IMR-90 (cell line): ENCODE data around the gene RUNDC1. TPM values are rescaled to one million over a fixed set of nuclear protein-coding genes. Genes with fewer than 3 reads are reported as not detected.

Experiments used
- ATAC-seq: fragments of 200-7000 bp; cut with Tn5 transposase; 2 replicates; pipeline ENCODE4 v1.9.1; 2020; ENCODE audit warnings: low read depth, mild to moderate bottlenecking, moderate library complexity
- Bru-seq: library from RNA; stranded (reverse); fragments of 400-500 nt; gene quantifications from one replicate; lab custom pipeline; 2021; lab: Mats Ljungman, UMichigan
- BruChase-seq, 2 experiments: library from RNA; stranded (reverse); fragments of 400-500 nt; gene quantifications; one replicate each; lab custom pipeline; 2021; lab: Mats Ljungman, UMichigan
- BruUV-seq: library from RNA; stranded (reverse); fragments of 400-500 nt; replicated peaks from 2 replicates; lab custom pipeline; 2021; lab: Mats Ljungman, UMichigan
- CTCF ChIA-PET: fragments of 300-600 bp; formaldehyde crosslinking; extraction: SDS; loops from one replicate; lab custom pipeline; 2021; ENCODE audit warnings: antibody characterized with exemption; lab: Yijun Ruan, JAX
- POLR2A ChIA-PET: fragments of 300-600 bp; sonication (Branson Sonifier 250); formaldehyde crosslinking; loops from one replicate; lab custom pipeline; 2022; ENCODE audit warnings: antibody characterized with exemption; ENCODE audit not compliant: unreplicated experiment; lab: Charles Lee
- DNase-seq: peaks from one replicate; pipeline ENCODE4 v3.0.0; 2013
- H2AFZ ChIP-seq: replicated peaks from 2 replicates; pipeline ENCODE3; 2013; ENCODE audit warnings: low read length, mild to moderate bottlenecking; ENCODE audit not compliant: poor library complexity
- H2AK5ac ChIP-seq: 2 replicates; pipeline ENCODE4 v1.6.1; 2013; ENCODE audit warnings: low read depth, low read length, inconsistent platforms
- H2AK9ac ChIP-seq: replicated peaks from 2 replicates; pipeline ENCODE3; 2013; ENCODE audit warnings: mild to moderate bottlenecking, low read depth, low read length, moderate library complexity; ENCODE audit not compliant: poor library complexity
- H2BK120ac ChIP-seq: 2 replicates; pipeline ENCODE4 v1.6.1; 2013; ENCODE audit warnings: low read depth, low read length, inconsistent platforms
- H2BK15ac ChIP-seq: 3 replicates; pipeline ENCODE4 v1.6.1; 2013; ENCODE audit warnings: low read depth, low read length, inconsistent platforms
- H2BK20ac ChIP-seq: 2 replicates; pipeline ENCODE4 v1.6.1; 2013; ENCODE audit warnings: low read depth, mild to moderate bottlenecking, inconsistent platforms, low read length, moderate library complexity
- H2BK5ac ChIP-seq: 2 replicates; pipeline ENCODE4 v1.6.1; 2013; ENCODE audit warnings: mild to moderate bottlenecking, low read depth, low read length, inconsistent platforms; ENCODE audit not compliant: poor library complexity, severe bottlenecking
- H3K14ac ChIP-seq: replicated peaks from 2 replicates; pipeline ENCODE4 v1.6.1; 2013; ENCODE audit warnings: low read depth, low read length, inconsistent platforms
- H3K18ac ChIP-seq: 2 replicates; pipeline ENCODE4 v1.6.1; 2013; ENCODE audit warnings: low read depth, low read length, control low read depth
- H3K23ac ChIP-seq: 2 replicates; pipeline ENCODE4 v1.6.1; 2013; ENCODE audit warnings: low read depth, low read length, inconsistent platforms
- H3K27ac ChIP-seq: 2 replicates; pipeline ENCODE4 v1.5.1; 2013; ENCODE audit warnings: mild to moderate bottlenecking, control low read depth, low read length; ENCODE audit not compliant: insufficient read depth
- H3K27me3 ChIP-seq: 2 replicates; pipeline ENCODE4 v1.6.1; 2013; ENCODE audit warnings: low read length; ENCODE audit not compliant: control insufficient read depth, insufficient read depth
- H3K36me3 ChIP-seq: 2 replicates; pipeline ENCODE4 v1.6.1; 2013; ENCODE audit warnings: low read length, mixed read lengths; ENCODE audit not compliant: control insufficient read depth, insufficient read depth
- H3K4ac ChIP-seq: 2 replicates; pipeline ENCODE4 v1.6.1; 2013; ENCODE audit warnings: low read depth, low read length, inconsistent platforms
- H3K4me1 ChIP-seq: 2 replicates; pipeline ENCODE4 v1.6.1; 2013; ENCODE audit warnings: low read length, mixed read lengths; ENCODE audit not compliant: control insufficient read depth, insufficient read depth
- H3K4me2 ChIP-seq: 2 replicates; pipeline ENCODE4 v1.6.1; 2013; ENCODE audit warnings: low read depth, mild to moderate bottlenecking, control low read depth, low read length, moderate library complexity
- H3K4me3 ChIP-seq: 2 replicates; pipeline ENCODE4 v1.5.1; 2013; ENCODE audit warnings: low read depth, mild to moderate bottlenecking, control low read depth, low read length, moderate library complexity; ENCODE audit not compliant: insufficient read depth
- H3K56ac ChIP-seq: 2 replicates; pipeline ENCODE4 v1.6.1; 2013; ENCODE audit warnings: low read length, inconsistent platforms; ENCODE audit not compliant: insufficient read depth; ENCODE audit errors: extremely low read depth
- H3K79me1 ChIP-seq, 2 experiments: 2 replicates each; pipeline ENCODE4 v1.6.1; 2013; ENCODE audit warnings: low read length in 2 of 2, inconsistent platforms in 1 of 2, low read depth in 1 of 2
- H3K9ac ChIP-seq: 2 replicates; pipeline ENCODE4 v1.6.1; 2013; ENCODE audit warnings: low read depth, low read length, control low read depth
- H3K9me1 ChIP-seq: 2 replicates; pipeline ENCODE4 v1.6.1; 2013; ENCODE audit warnings: low read length, inconsistent platforms; ENCODE audit not compliant: insufficient read depth
- H3K9me3 ChIP-seq: 2 replicates; pipeline ENCODE4 v1.6.1; 2013; ENCODE audit warnings: low read length; ENCODE audit not compliant: control insufficient read depth, insufficient read depth
- H4K20me1 ChIP-seq: 2 replicates; pipeline ENCODE4 v1.6.1; 2013; ENCODE audit warnings: low read length, inconsistent platforms; ENCODE audit not compliant: insufficient read depth
- H4K5ac ChIP-seq: 2 replicates; pipeline ENCODE4 v1.6.1; 2013; ENCODE audit warnings: mild to moderate bottlenecking, low read depth, low read length, control low read depth
- H4K8ac ChIP-seq, 2 experiments: 2 replicates each; pipeline ENCODE4 v1.6.1; 2013; ENCODE audit warnings: low read depth in 2 of 2, low read length in 2 of 2, control low read depth in 1 of 2, inconsistent platforms in 1 of 2
- H4K91ac ChIP-seq: 2 replicates; pipeline ENCODE4 v1.6.1; 2013; ENCODE audit warnings: low read depth, low read length, inconsistent platforms; ENCODE audit not compliant: insufficient read depth
- FOS ChIP-seq: fragments of 150-350 bp; IDR thresholded peaks from 2 replicates; pipeline ENCODE4 v1.6.1; 2016; ENCODE audit warnings: low read depth, low read length
- MAZ ChIP-seq: IDR thresholded peaks from 2 replicates; pipeline ENCODE4 v1.6.1; 2012; ENCODE audit warnings: low read depth, mild to moderate bottlenecking, low read length, improper control_type of control experiment, moderate library complexity, borderline replicate concordance
- MXI1 ChIP-seq: IDR thresholded peaks from 2 replicates; pipeline ENCODE4 v1.6.1; 2012; ENCODE audit warnings: low read depth, mild to moderate bottlenecking, low read length, moderate library complexity, borderline replicate concordance
- POLR2A ChIP-seq: IDR thresholded peaks from 2 replicates; pipeline ENCODE4 v1.6.1; 2012; ENCODE audit warnings: mild to moderate bottlenecking, low read depth, low read length
- RFX5 ChIP-seq: IDR thresholded peaks from 2 replicates; pipeline ENCODE4 v1.8.0; 2012; ENCODE audit warnings: low read depth, mild to moderate bottlenecking, low read length, moderate library complexity
- WGBS, 2 experiments: methylation state at CpG; one replicate each; pipeline versions ENCODE4 v1.1.5 to v1.1.7; 2013; ENCODE audit warnings: missing lambda C conversion rate in 2 of 2; ENCODE audit not compliant: insufficient read length in 1 of 2; ENCODE audit errors: extremely low coverage in 2 of 2; 5-methylcytosine and 5-hydroxymethylcytosine counted together
- dilution Hi-C: fragments of 300-500 bp; cut with HindIII; formaldehyde crosslinking; loops from one replicate; pipeline ENCODE4 v1.14.3; 2018; ENCODE audit warnings: low sequenced_read_pairs; ENCODE audit not compliant: unreplicated experiment
- in situ Hi-C: fragments of 300-500 bp; cut with MboI; formaldehyde crosslinking; loops from 3 replicates; pipeline ENCODE4 v1.14.3; 2019; ENCODE audit warnings: low sequenced_read_pairs, inconsistent platforms, mixed read lengths
- intact Hi-C: fragments of 100-400 bp; cut with micrococcal nuclease; formaldehyde crosslinking; loops from 2 replicates; pipeline ENCODE4 v1.10.0; 2022
- long read RNA-seq: library from polyadenylated mRNA; unstranded; transcript quantifications from one replicate; pipeline ENCODE4 v2.0.0, GENCODE V29; 2021; ENCODE audit not compliant: unreplicated experiment
- polyA plus RNA-seq, 3 experiments: library from polyadenylated mRNA; depleted of rRNA; stranded (reverse); fragments of >200 nt; gene quantifications; 2 replicates each; pipeline ENCODE4 v1.2.3, GENCODE V29; 2012; ENCODE audit warnings: low replicate concordance in 1 of 3
- total RNA-seq: library from RNA; depleted of rRNA; stranded (reverse); fragments of >200 nt; gene quantifications from 2 replicates; pipeline ENCODE4 v1.2.3, GENCODE V29; 2012; rRNA removed
- TF ChIP-seq, protein P1 (sequence below): conservative IDR thresholded peaks from 2 replicates; pipeline ENCODE4 v1.5.1; 2012; ENCODE audit warnings: mild to moderate bottlenecking, low read depth, low read length, improper control_type of control experiment

The RUNDC1 gene
- total RNA-seq (7.0 and 8.1 TPM in 2 replicates), polyA plus RNA-seq (2012; rRNA removed) (7.4 and 7.9 TPM in 2 replicates), Bru-seq, nascent RNA (percentile 70 among the genes with signal in this experiment), BruChase-seq, experiment 1, labeled RNA remaining after a 6-hour chase (percentile 83 among the genes with signal in this experiment), BruChase-seq, experiment 2, labeled RNA remaining after a 2-hour chase (percentile 76 among the genes with signal in this experiment)
- polyA plus RNA-seq (2012; cell fraction: cytosol; rRNA removed): 6.5 and 6.6 TPM in 2 replicates
- 6.6 and 7.1 TPM in 2 replicates for polyA plus RNA-seq (2012; cell fraction: nucleus; rRNA removed; ENCODE audit: low replicate concordance)
- long read RNA-seq, transcript RUNDC1-201 (5 exons, 3,828 nt): major isoform, 10 of 25 reads
- long read RNA-seq, partial matches to known transcripts: 5 of 25 reads
- long read RNA-seq, other reads (novel, unspliced or antisense): 6 of 25 reads

DNA sequence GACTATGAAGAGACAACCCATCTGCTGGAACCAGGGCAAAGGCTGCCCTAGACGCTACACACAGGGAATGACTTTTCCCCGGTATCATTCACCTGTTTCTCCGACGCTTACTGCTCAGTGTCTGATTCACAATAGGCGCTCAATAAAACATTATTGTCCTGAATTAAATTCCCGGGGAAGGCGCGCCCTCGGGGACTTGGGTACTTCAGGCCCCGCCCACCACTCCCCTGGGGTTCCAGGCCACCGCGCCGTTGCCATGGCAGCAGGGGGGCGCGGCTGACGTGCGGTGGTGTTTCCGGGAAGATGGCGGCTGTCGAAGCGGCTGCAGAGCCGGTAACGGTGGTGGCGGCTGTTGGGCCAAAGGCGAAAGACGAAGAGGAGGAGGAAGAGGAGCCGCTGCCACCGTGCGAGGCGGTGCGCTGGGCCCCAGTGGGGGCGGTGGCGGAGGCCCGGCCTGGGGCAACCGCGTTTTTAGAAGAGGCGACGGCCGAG lies at the start of gene RUNDC1:
TSS of gene RUNDC1 (plus strand) at position 292 of the 492 bp plus-strand sequence. CDS start at position 304, 12 bp downstream.
- Histone ChIP-seq H2AK5ac (peak within 1 kb of the TSS; percentile 88), H3K4ac (peak within 1 kb of the TSS; percentile 88), H3K27me3 (no peaks in the 10 kb centered on the region), H2AK9ac (peak within 1 kb of the TSS; percentile 99), H3K14ac (peak within 1 kb of the TSS; percentile 81), H4K20me1 (peaks cover 10% of the 10 kb centered on the region; the same call in 1 of the 2 replicates), H2AFZ (peak within 1 kb of the TSS; percentile 99), H3K79me1 (peaks cover 0 to 53% of the 10 kb centered on the region in 2 experiments; a peak in 3 of 4 replicates), H3K9me3 (no peaks in the 10 kb centered on the region), H4K5ac (peak within 1 kb of the TSS; percentile 74), H3K4me1 (peaks cover 6% of the 10 kb centered on the region), H3K27ac (peak within 1 kb of the TSS; percentile 74), H2BK15ac (peak within 1 kb of the TSS; percentile 93), H3K18ac (peak within 1 kb of the TSS; percentile 73), H3K56ac (peak within 1 kb of the TSS; percentile 95), H3K4me3 (peak within 1 kb of the TSS; percentile 76), H3K9me1 (peaks cover 18% of the 10 kb centered on the region), H2BK20ac (peak within 1 kb of the TSS; percentile 50; the same call in 1 of the 2 replicates), H2BK5ac (peak within 1 kb of the TSS; percentile 60), H4K91ac (peak within 1 kb of the TSS; percentile 89), H4K8ac (peak within 1 kb of the TSS; percentile 88 to 96), H3K23ac (peak within 1 kb of the TSS; percentile 92), H3K4me2 (peak within 1 kb of the TSS; percentile 99), H2BK120ac (peak within 1 kb of the TSS; percentile 74), H3K36me3 (peaks cover 1% of the 10 kb centered on the region; the same call in 1 of the 2 replicates), H3K9ac (peak within 1 kb of the TSS; percentile 76)
- CTCF ChIA-PET: no interaction called here
- dilution Hi-C loops (no loop called here), intact Hi-C loops (no loop called here), in situ Hi-C loops (loop anchor here (25.0 kb wide), 1 partner anchor 382 kb away; no protein-coding TSS in a partner anchor)
- BruUV-seq: no TSS peak
- peak; percentile 65 for TF ChIP-seq MAZ
- no peak for TF ChIP-seq RFX5
- peak; percentile 86; the same call in 1 of the 2 replicates for TF ChIP-seq MXI1
- TF ChIP-seq FOS: no peak
- TF ChIP-seq, protein P1, sequence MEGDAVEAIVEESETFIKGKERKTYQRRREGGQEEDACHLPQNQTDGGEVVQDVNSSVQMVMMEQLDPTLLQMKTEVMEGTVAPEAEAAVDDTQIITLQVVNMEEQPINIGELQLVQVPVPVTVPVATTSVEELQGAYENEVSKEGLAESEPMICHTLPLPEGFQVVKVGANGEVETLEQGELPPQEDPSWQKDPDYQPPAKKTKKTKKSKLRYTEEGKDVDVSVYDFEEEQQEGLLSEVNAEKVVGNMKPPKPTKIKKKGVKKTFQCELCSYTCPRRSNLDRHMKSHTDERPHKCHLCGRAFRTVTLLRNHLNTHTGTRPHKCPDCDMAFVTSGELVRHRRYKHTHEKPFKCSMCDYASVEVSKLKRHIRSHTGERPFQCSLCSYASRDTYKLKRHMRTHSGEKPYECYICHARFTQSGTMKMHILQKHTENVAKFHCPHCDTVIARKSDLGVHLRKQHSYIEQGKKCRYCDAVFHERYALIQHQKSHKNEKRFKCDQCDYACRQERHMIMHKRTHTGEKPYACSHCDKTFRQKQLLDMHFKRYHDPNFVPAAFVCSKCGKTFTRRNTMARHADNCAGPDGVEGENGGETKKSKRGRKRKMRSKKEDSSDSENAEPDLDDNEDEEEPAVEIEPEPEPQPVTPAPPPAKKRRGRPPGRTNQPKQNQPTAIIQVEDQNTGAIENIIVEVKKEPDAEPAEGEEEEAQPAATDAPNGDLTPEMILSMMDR: no peak
- TF ChIP-seq POLR2A: peak; percentile 5; the same call in 1 of the 2 replicates
- WGBS, 2 experiments: 1% methylated on average over 15 of the region's 39 CpGs; no CpG with 5 or more reads in 1 of the 2 experiments
- peak; percentile 73 for DNase-seq
- peak; percentile 93 for ATAC-seq
- POLR2A ChIA-PET: interaction anchor here (2.0 kb wide), 1 partner anchor 18 kb away, joined by 6 read pairs; the partner anchor contains the start of gene RPL27
